Measurements from ENCODE around the gene RNF144A. TPM values are rescaled to one million over a fixed set of nuclear protein-coding genes. Genes with fewer than 3 reads are reported as not detected.

The RNF144A gene
- polyA plus RNA-seq, 1 of the 3 experiments (the other 2 are of a cell fraction), result 15.6 TPM

DNA sequence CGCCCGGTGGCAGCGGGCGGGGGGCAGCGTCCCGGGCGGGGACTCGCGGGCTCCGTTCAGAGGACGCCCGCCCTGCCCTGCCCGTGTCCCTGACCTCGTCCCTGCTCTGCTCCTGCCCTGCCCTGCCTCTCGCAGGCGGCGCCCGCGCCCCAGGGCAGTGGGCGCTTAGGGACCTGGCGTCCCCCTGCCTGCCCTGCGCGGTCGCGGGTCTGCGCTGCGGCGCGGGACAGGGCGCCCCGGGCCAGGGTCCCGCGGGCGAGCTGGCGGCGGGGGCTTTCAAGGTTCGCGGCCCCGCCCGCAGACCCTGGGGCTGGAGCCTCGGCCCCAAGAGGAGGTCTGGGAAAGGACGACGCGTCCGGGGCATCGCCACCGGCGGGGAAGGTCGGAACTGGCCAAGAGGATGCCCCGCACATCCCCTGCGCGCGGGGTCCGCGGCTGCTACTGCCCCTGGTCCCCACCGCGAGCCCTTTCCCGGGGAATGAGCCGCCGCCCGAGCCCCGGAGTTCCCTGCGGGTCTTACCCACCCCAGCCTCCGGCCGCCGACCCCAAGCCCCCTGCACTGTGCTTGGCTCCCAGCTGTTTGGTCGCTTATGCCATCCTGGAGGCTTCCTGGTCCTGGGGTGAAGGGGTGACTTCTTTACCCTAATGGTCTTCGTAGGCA, 679 bp downstream of the RNF144A start:
- H3K4me2 ChIP-seq, result peak overlapping the region; percentile 93
- ChIA-PET CTCF (interaction anchor here (0.8 to 25.9 kb wide), 17 partner anchors 11 to 143 kb away, joined by 3 to 437 read pairs (median 4); no protein-coding TSS in a partner anchor), POLR2A (interaction anchor here (0.6 to 1.4 kb wide), 7 partner anchors 30 to 116 kb away, joined by 3 to 6 read pairs (median 3); no protein-coding TSS in a partner anchor)
- DNase-seq, result no peak
- peak overlapping the region; percentile 80 for H2AFZ ChIP-seq (ENCODE audit: low read depth)
- no peaks in the 10 kb centered on the region for H3K36me3 ChIP-seq (replicated peaks in 1 of 2; ENCODE audit: control insufficient read depth in 1 of 2, insufficient read depth in 2 of 2, low read length in 1 of 2)
- peaks cover 27% of the 10 kb centered on the region for H3F3A ChIP-seq (replicated peaks; ENCODE audit: insufficient read depth)
- H3K9me2 ChIP-seq, result no peaks in the 10 kb centered on the region
- TF ChIP-seq RAD21 (IDR thresholded peaks at IDR 0.05; ENCODE audit: low read length) (no peak), SIN3A (IDR thresholded peaks at IDR 0.05; ENCODE audit: borderline replicate concordance, low read depth, low read length) (no peak), MXI1 (IDR thresholded peaks at IDR 0.05; ENCODE audit: low read depth, low read length) (no peak), USF1 (IDR thresholded peaks at IDR 0.05; ENCODE audit: borderline replicate concordance, low read depth) (no peak), ELF1 (IDR thresholded peaks at IDR 0.05) (no peak)
- H3K27ac ChIP-seq (ENCODE audit: low read depth in 2 of 2, low read length in 1 of 2), result peak overlapping the region; percentile 57 to 89; a peak in 3 of 4 replicates
- no peaks in the 10 kb centered on the region for H3K9me3 ChIP-seq
- H3K79me2 ChIP-seq (ENCODE audit: insufficient read depth), result peaks cover 47% of the 10 kb centered on the region
- 5% methylated on average over 29 of the region's 68 CpGs for WGBS (ENCODE audit: low lambda C conversion rate)
- peak overlapping the region; percentile 89 for H3K9ac ChIP-seq
- H3K27me3 ChIP-seq (ENCODE audit: insufficient read depth), result no peaks in the 10 kb centered on the region
- peak overlapping the region; percentile 79 to 90 for H3K4me3 ChIP-seq (ENCODE audit: low read depth in 2 of 2, low read length in 1 of 2)
- H4K20me1 ChIP-seq (ENCODE audit: insufficient read depth), result peaks cover 33% of the 10 kb centered on the region
- H3K4me1 ChIP-seq (ENCODE audit: control insufficient read depth in 1 of 2, insufficient read depth in 2 of 2, low read depth in 1 of 2, low read length in 1 of 2), result peaks cover 6 to 41% of the 10 kb centered on the region in 2 experiments; a peak in 2 of 4 replicates

DNA sequence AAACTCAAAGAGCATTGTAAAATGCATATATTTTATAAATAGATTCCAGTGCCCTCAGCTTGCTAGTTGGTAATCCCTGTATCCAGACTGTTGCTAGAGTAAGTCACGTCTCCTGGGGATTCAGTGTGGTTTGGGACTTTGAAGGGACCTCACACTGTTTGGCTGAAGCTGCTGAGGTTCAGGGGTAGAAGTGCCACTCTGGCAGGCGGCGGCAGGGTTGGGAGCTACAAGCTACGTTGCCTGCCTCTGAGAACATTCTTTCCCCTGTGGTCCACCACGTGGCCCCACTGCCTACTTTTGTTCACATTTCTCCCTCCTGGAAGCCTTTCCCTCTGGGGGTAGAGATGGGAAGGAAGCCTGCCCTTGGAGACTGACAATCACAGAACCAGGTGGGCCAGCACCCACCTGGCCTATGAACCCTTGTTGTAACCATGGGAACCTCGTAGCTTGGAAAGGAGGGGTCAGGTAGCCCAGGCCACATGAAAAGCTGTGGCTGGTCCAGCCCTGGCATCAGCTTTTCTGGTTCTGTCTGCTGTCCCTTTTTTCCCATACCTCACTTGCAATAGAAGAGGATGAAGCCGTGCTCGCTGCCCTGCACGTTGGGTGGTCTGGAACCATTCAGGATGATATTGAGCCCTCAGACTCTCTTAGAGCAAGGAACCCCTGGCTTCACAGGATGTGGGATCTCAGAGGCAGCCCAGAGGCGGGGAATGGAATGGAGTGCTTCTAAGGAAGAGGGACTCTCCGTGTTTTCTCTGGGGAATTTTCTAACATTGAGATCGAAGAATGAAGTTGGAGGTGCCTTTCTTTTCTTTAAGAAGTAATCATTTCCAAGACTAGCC, 2.9 kb downstream of the RNF144A start:
- ChIA-PET POLR2A (interaction anchor here (1.7 kb wide), 1 partner anchor 88 kb away, joined by 5 read pairs; no protein-coding TSS in a partner anchor), CTCF (interaction anchor here (1.2 to 25.9 kb wide), 12 partner anchors 8 to 177 kb away, joined by 3 to 437 read pairs (median 7); no protein-coding TSS in a partner anchor)
- 0 out of 2 replicates have a peak overlapping the region, but pooled peaks have one; percentile 0 for H3K4me2 ChIP-seq
- H3K9ac ChIP-seq, result no peak overlapping the region
- peaks cover 66% of the 10 kb centered on the region for H3K79me2 ChIP-seq (ENCODE audit: insufficient read depth)
- H3F3A ChIP-seq (replicated peaks; ENCODE audit: insufficient read depth), result peaks cover 17% of the 10 kb centered on the region
- no peak overlapping the region for H3K4me3 ChIP-seq (ENCODE audit: low read depth in 2 of 2, low read length in 1 of 2)
- H3K9me3 ChIP-seq, result no peaks in the 10 kb centered on the region
- H3K4me1 ChIP-seq (ENCODE audit: control insufficient read depth in 1 of 2, insufficient read depth in 2 of 2, low read depth in 1 of 2, low read length in 1 of 2), result peaks cover 6 to 60% of the 10 kb centered on the region in 2 experiments; a peak in 2 of 4 replicates
- no peaks in the 10 kb centered on the region for H3K27me3 ChIP-seq (ENCODE audit: insufficient read depth)
- peak overlapping the region in 1 of 2 experiments; percentile 47; a peak in 1 of 4 replicates for H3K27ac ChIP-seq (ENCODE audit: low read depth in 2 of 2, low read length in 1 of 2)
- 84% methylated on average over 12 of the region's 12 CpGs for WGBS (ENCODE audit: low lambda C conversion rate)
- H4K20me1 ChIP-seq (ENCODE audit: insufficient read depth), result peaks cover 52% of the 10 kb centered on the region
- no peak overlapping the region for H2AFZ ChIP-seq (ENCODE audit: low read depth)
- no peak for DNase-seq
- peaks cover 0 to 4% of the 10 kb centered on the region in 2 experiments for H3K36me3 ChIP-seq (replicated peaks in 1 of 2; ENCODE audit: control insufficient read depth in 1 of 2, insufficient read depth in 2 of 2, low read length in 1 of 2)
- H3K9me2 ChIP-seq, result no peaks in the 10 kb centered on the region
- no peak for TF ChIP-seq NRF1 (IDR thresholded peaks at IDR 0.05; ENCODE audit: low read depth, low read length)
- TF ChIP-seq ELF1 (IDR thresholded peaks at IDR 0.05), result no peak
- no peak for TF ChIP-seq JUND (IDR thresholded peaks at IDR 0.05)
- TF ChIP-seq SIN3A (IDR thresholded peaks at IDR 0.05; ENCODE audit: borderline replicate concordance, low read depth, low read length), result no peak
- TF ChIP-seq GATA2 (CRISPR knock-in tag; IDR thresholded peaks at IDR 0.05), result no peak
- no peak for TF ChIP-seq TEAD4 (IDR thresholded peaks at IDR 0.05; ENCODE audit: borderline replicate concordance, insufficient read depth)
- no peak for TF ChIP-seq RXRA (IDR thresholded peaks at IDR 0.05; ENCODE audit: borderline replicate concordance, low read depth)
- TF ChIP-seq EZH2phosphoT487 (IDR thresholded peaks at IDR 0.05; ENCODE audit: borderline replicate concordance, low read depth), result no peak
- no peak for TF ChIP-seq IRF3 (IDR thresholded peaks at IDR 0.05; ENCODE audit: low read depth, low read length)
- no peak for TF ChIP-seq TAF1 (IDR thresholded peaks at IDR 0.05; ENCODE audit: borderline replicate concordance, low read depth, low read length)
- no peak for TF ChIP-seq EP300 (IDR thresholded peaks at IDR 0.05; ENCODE audit: borderline replicate concordance in 1 of 2, low read depth in 1 of 2, low read length in 1 of 2)
- TF ChIP-seq, protein P1, sequence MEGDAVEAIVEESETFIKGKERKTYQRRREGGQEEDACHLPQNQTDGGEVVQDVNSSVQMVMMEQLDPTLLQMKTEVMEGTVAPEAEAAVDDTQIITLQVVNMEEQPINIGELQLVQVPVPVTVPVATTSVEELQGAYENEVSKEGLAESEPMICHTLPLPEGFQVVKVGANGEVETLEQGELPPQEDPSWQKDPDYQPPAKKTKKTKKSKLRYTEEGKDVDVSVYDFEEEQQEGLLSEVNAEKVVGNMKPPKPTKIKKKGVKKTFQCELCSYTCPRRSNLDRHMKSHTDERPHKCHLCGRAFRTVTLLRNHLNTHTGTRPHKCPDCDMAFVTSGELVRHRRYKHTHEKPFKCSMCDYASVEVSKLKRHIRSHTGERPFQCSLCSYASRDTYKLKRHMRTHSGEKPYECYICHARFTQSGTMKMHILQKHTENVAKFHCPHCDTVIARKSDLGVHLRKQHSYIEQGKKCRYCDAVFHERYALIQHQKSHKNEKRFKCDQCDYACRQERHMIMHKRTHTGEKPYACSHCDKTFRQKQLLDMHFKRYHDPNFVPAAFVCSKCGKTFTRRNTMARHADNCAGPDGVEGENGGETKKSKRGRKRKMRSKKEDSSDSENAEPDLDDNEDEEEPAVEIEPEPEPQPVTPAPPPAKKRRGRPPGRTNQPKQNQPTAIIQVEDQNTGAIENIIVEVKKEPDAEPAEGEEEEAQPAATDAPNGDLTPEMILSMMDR (IDR thresholded peaks at IDR 0.05), result no peak
- TF ChIP-seq MEF2A (IDR thresholded peaks at IDR 0.05; ENCODE audit: borderline replicate concordance, low read depth), result no peak
- no peak for TF ChIP-seq RCOR1 (IDR thresholded peaks at IDR 0.05; ENCODE audit: low read length)
- TF ChIP-seq FOXJ3 (CRISPR knock-in tag; IDR thresholded peaks at IDR 0.05), result no peak
- no peak for TF ChIP-seq USF2 (IDR thresholded peaks at IDR 0.05; ENCODE audit: borderline replicate concordance, low read depth, low read length)
- TF ChIP-seq RAD21 (IDR thresholded peaks at IDR 0.05; ENCODE audit: low read length), result no peak
